HL-60 (cell line): ENCODE data around the gene A3GALT2.

Source experiments
- DNase-seq, 2 experiments: peaks; one replicate each; pipeline ENCODE4 v3.0.0-alpha.2; 2010 to 2020; ENCODE audit warnings: low read depth in 1 of 2, low spot score in 1 of 2
- H3K27ac ChIP-seq: fragments of 250-450 bp; sonication (Bioruptor Pico); replicated peaks from 2 replicates; pipeline ENCODE4 v1.5.1; 2020; ENCODE audit warnings: mild to moderate bottlenecking, moderate library complexity
- H3K27me3 ChIP-seq: fragments of 250-450 bp; sonication (Bioruptor Pico); 2 replicates; pipeline ENCODE4 v1.5.1; 2021; ENCODE audit warnings: mild to moderate bottlenecking, moderate library complexity; ENCODE audit not compliant: insufficient read depth, poor library complexity, severe bottlenecking
- H3K4me3 ChIP-seq: replicated peaks from 2 replicates; pipeline ENCODE4 v1.5.1; 2011; ENCODE audit warnings: mild to moderate bottlenecking, control low read depth, low read length; ENCODE audit not compliant: insufficient read depth
- GABPA ChIP-seq: IDR thresholded peaks from 2 replicates; pipeline ENCODE4 v1.6.1; 2012; ENCODE audit warnings: low read depth
- POLR2AphosphoS5 ChIP-seq: IDR thresholded peaks from 2 replicates; pipeline ENCODE4 v1.6.1; 2012; ENCODE audit warnings: low read depth
- SPI1 ChIP-seq: IDR thresholded peaks from 2 replicates; pipeline ENCODE4 v1.6.1; 2012; ENCODE audit warnings: low read depth, mild to moderate bottlenecking, borderline replicate concordance
- TF ChIP-seq, protein P1 (sequence below): IDR thresholded peaks from one replicate; pipeline ENCODE4 v1.5.1; 2011; ENCODE audit warnings: low read length, control low read depth, inconsistent platforms; ENCODE audit not compliant: insufficient read depth
- TF ChIP-seq, protein P2 (sequence below): IDR thresholded peaks from 2 replicates; pipeline ENCODE4 v1.6.1; 2012; ENCODE audit warnings: low read depth; ENCODE audit not compliant: insufficient replicate concordance

A3GALT2 gene

DNA sequence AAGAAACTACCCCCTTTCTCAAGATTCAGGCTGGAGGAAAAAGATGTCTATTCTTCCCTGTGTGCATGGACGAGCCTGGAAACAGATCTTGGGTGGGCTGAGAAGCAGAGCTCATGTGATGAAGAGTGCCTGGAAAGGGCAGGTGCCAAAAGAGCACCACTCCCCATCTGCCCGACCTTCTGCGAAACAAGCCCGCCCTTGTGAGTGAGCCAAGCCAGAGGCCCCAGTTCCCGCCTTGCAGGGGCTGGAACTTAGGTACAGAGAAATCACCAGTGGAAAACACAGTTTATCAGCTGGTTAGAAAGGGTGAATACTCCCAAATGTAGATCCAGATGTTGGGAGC is 26.7 kb upstream of the A3GALT2 start:
- no peaks in the 10 kb centered on the region for H3K27me3 ChIP-seq
- no peak overlapping the region; the same call in 1 of the 2 replicates for H3K4me3 ChIP-seq
- H3K27ac ChIP-seq, result no peak overlapping the region
- TF ChIP-seq GABPA, result no peak
- TF ChIP-seq SPI1, result no peak
- TF ChIP-seq, protein P1, sequence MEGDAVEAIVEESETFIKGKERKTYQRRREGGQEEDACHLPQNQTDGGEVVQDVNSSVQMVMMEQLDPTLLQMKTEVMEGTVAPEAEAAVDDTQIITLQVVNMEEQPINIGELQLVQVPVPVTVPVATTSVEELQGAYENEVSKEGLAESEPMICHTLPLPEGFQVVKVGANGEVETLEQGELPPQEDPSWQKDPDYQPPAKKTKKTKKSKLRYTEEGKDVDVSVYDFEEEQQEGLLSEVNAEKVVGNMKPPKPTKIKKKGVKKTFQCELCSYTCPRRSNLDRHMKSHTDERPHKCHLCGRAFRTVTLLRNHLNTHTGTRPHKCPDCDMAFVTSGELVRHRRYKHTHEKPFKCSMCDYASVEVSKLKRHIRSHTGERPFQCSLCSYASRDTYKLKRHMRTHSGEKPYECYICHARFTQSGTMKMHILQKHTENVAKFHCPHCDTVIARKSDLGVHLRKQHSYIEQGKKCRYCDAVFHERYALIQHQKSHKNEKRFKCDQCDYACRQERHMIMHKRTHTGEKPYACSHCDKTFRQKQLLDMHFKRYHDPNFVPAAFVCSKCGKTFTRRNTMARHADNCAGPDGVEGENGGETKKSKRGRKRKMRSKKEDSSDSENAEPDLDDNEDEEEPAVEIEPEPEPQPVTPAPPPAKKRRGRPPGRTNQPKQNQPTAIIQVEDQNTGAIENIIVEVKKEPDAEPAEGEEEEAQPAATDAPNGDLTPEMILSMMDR, result no peak
- TF ChIP-seq POLR2AphosphoS5, result no peak
- TF ChIP-seq, protein P2, sequence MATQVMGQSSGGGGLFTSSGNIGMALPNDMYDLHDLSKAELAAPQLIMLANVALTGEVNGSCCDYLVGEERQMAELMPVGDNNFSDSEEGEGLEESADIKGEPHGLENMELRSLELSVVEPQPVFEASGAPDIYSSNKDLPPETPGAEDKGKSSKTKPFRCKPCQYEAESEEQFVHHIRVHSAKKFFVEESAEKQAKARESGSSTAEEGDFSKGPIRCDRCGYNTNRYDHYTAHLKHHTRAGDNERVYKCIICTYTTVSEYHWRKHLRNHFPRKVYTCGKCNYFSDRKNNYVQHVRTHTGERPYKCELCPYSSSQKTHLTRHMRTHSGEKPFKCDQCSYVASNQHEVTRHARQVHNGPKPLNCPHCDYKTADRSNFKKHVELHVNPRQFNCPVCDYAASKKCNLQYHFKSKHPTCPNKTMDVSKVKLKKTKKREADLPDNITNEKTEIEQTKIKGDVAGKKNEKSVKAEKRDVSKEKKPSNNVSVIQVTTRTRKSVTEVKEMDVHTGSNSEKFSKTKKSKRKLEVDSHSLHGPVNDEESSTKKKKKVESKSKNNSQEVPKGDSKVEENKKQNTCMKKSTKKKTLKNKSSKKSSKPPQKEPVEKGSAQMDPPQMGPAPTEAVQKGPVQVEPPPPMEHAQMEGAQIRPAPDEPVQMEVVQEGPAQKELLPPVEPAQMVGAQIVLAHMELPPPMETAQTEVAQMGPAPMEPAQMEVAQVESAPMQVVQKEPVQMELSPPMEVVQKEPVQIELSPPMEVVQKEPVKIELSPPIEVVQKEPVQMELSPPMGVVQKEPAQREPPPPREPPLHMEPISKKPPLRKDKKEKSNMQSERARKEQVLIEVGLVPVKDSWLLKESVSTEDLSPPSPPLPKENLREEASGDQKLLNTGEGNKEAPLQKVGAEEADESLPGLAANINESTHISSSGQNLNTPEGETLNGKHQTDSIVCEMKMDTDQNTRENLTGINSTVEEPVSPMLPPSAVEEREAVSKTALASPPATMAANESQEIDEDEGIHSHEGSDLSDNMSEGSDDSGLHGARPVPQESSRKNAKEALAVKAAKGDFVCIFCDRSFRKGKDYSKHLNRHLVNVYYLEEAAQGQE, result no peak
- no peak for DNase-seq

DNA sequence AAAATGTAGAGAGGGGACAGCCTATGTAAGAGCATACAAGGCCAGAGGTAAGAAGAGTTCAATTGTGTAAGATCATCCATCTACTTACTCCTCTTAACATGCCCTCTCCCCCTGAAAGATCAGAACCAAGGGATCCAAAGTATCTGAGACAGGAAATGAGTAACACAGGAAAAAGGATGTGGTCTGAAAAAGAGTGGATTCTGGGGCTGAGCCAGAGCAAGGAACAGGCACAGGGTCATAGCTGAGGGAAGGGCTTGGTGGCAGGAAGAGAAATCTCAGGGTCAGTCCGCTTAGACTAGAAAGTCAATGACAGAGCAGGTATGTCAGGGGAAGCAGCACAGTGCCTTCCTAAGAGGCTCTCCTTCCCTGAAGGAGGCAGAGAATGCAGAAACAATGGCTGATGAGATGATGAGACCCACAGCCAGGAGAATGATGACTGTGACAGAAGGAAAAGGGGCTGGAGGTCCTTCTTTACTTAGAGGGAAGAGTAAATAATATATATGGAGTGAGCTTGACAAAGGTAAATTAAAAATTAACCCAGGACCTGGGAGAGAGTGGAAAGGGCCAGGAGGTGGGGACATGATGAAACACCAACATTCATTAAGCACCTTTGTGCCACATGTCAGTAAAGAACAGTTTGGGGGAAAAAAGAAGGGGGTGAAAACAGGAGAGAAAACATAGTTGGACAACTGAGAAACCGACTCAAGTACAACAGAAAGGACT is 26.2 kb upstream of the A3GALT2 start:
- peak in 1 of 2 experiments; percentile 18 for DNase-seq
- no peak overlapping the region for H3K4me3 ChIP-seq
- TF ChIP-seq, protein P1, result no peak
- TF ChIP-seq SPI1 (no peak), GABPA (no peak), POLR2AphosphoS5 (no peak)
- TF ChIP-seq, protein P2, result no peak
- no peaks in the 10 kb centered on the region for H3K27me3 ChIP-seq
- no peak overlapping the region for H3K27ac ChIP-seq

DNA sequence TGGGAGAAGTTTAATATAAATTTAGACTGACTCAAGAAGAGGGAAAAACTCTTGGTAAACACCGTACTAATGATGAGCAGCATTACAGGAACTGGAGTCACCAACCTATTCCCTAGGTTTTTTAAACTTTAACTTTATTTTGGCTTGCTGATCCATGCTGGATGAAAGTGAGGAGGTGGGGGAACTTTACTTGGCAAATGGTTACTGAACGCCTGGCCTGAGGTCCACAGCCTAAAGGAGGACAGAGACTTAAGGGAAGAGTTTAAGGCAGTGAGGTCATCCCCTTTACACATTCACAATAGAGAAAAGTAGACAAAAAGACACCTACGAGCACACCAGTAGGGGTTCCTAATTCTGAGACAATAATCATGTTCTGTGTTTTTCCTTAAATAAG is 25.6 kb upstream of the A3GALT2 start:
- TF ChIP-seq, protein P1, result no peak
- TF ChIP-seq SPI1, result no peak
- no peak for TF ChIP-seq POLR2AphosphoS5
- TF ChIP-seq, protein P2, result no peak
- TF ChIP-seq GABPA, result no peak
- no peak for DNase-seq
- Histone ChIP-seq H3K27me3 (no peaks in the 10 kb centered on the region), H3K27ac (no peak overlapping the region), H3K4me3 (no peak overlapping the region)
